Endothelial cell (in vitro differentiated cells): ENCODE measurements around the gene ERG. TPM values are rescaled to one million over a fixed set of nuclear protein-coding genes. Genes with fewer than 3 reads are reported as not detected.

Experiments
- DNase-seq: peaks from one replicate; pipeline ENCODE4 v3.0.0; 2021; ENCODE audit warnings: low spot score
- H3K27ac Mint-ChIP-seq: one replicate; pipeline ENCODE4 v1.8.0; 2021; ENCODE audit warnings: mixed read lengths, inconsistent platforms; ENCODE audit not compliant: unreplicated experiment
- H3K27me3 Mint-ChIP-seq: one replicate; pipeline ENCODE4 v1.8.0; 2021; ENCODE audit warnings: mild to moderate bottlenecking, moderate library complexity, mixed read lengths, inconsistent platforms; ENCODE audit not compliant: unreplicated experiment
- H3K36me3 Mint-ChIP-seq: one replicate; pipeline ENCODE4 v1.8.0; 2021; ENCODE audit warnings: mild to moderate bottlenecking, low read depth, mixed read lengths, inconsistent platforms; ENCODE audit not compliant: unreplicated experiment
- H3K4me1 Mint-ChIP-seq: one replicate; pipeline ENCODE4 v1.8.0; 2021; ENCODE audit warnings: mild to moderate bottlenecking, mixed read lengths, inconsistent platforms; ENCODE audit not compliant: unreplicated experiment
- H3K4me3 Mint-ChIP-seq: one replicate; pipeline ENCODE4 v1.8.0; 2021; ENCODE audit warnings: mild to moderate bottlenecking, mixed read lengths, inconsistent platforms; ENCODE audit not compliant: unreplicated experiment
- H3K9me3 Mint-ChIP-seq: one replicate; pipeline ENCODE4 v1.8.0; 2021; ENCODE audit warnings: mixed read lengths, inconsistent platforms; ENCODE audit not compliant: unreplicated experiment
- CTCF ChIP-seq: fragments of 200-600 bp; sonication (generic); IDR thresholded peaks from one replicate; pipeline ENCODE4 v1.5.0; 2021; ENCODE audit warnings: antibody characterized with exemption; ENCODE audit not compliant: unreplicated experiment
- total RNA-seq: library from RNA; stranded (reverse); fragmentation: NEBNext Ultra II Directional; extraction: Animal tissue kit (Norgen Biotek cat#: 25700); gene quantifications from one replicate; pipeline ENCODE4 v1.2.1, GENCODE V29; 2021; ENCODE audit not compliant: unreplicated experiment

The ERG gene
- total RNA-seq, 1 donor from 2014 or later, result 133 TPM

- Mint-ChIP-seq H3K27ac (no peak overlapping the region), H3K9me3 (no peaks in the 10 kb centered on the region), H3K27me3 (no peaks in the 10 kb centered on the region), H3K36me3 (peaks cover 63% of the 10 kb centered on the region), H3K4me3 (no peak overlapping the region), H3K4me1 (no peaks in the 10 kb centered on the region)
- TF ChIP-seq CTCF, result no peak
- DNase-seq, result no peak
These were observed 78.1 kb downstream of the ERG start for GRCh38 chr21:38420140-38420539.

- TF ChIP-seq CTCF, result no peak
- H3K27me3 Mint-ChIP-seq, result no peaks in the 10 kb centered on the region
- no peaks in the 10 kb centered on the region for H3K4me1 Mint-ChIP-seq
- H3K4me3 Mint-ChIP-seq, result no peak overlapping the region
- H3K36me3 Mint-ChIP-seq, result peaks cover 53% of the 10 kb centered on the region
- no peak overlapping the region for H3K27ac Mint-ChIP-seq
- DNase-seq, result no peak
- H3K9me3 Mint-ChIP-seq, result no peaks in the 10 kb centered on the region
These were observed 80.6 kb downstream of the ERG start for GRCh38 chr21:38417726-38418125.

- Mint-ChIP-seq H3K27ac (no peak overlapping the region), H3K4me1 (no peaks in the 10 kb centered on the region), H3K27me3 (no peaks in the 10 kb centered on the region), H3K36me3 (peaks cover 46% of the 10 kb centered on the region), H3K9me3 (no peaks in the 10 kb centered on the region), H3K4me3 (no peak overlapping the region)
- no peak for DNase-seq
- TF ChIP-seq CTCF, result no peak
These were observed 81.5 kb downstream of the ERG start for GRCh38 chr21:38416791-38417190.

- no peaks in the 10 kb centered on the region for H3K4me1 Mint-ChIP-seq
- no peaks in the 10 kb centered on the region for H3K27me3 Mint-ChIP-seq
- no peak overlapping the region for H3K4me3 Mint-ChIP-seq
- H3K27ac Mint-ChIP-seq, result no peak overlapping the region
- no peak for DNase-seq
- no peak for TF ChIP-seq CTCF
- H3K36me3 Mint-ChIP-seq, result peaks cover 23% of the 10 kb centered on the region
- no peaks in the 10 kb centered on the region for H3K9me3 Mint-ChIP-seq
These were observed 84.2 kb downstream of the ERG start for GRCh38 chr21:38413958-38414548.

GRCh38 chr21:38410466-38410865 lies 87.8 kb downstream of the ERG start:
- no peak for TF ChIP-seq CTCF
- DNase-seq, result no peak
- Mint-ChIP-seq H3K27me3 (no peaks in the 10 kb centered on the region), H3K27ac (no peak overlapping the region), H3K36me3 (peaks cover 11% of the 10 kb centered on the region), H3K9me3 (no peaks in the 10 kb centered on the region), H3K4me3 (no peak overlapping the region), H3K4me1 (no peaks in the 10 kb centered on the region)
